Measurements from ENCODE around the gene ANKHD1. TPM values are rescaled to one million over a fixed set of nuclear protein-coding genes. Genes with fewer than 3 reads are reported as not detected.

Gene ANKHD1
- total and polyA plus RNA-seq, 9 of the 15 experiments (the other 6 are each of a cell fraction or from before 2014, with no cell fraction given), result 38.9 to 138 (median 78.7) TPM

DNA sequence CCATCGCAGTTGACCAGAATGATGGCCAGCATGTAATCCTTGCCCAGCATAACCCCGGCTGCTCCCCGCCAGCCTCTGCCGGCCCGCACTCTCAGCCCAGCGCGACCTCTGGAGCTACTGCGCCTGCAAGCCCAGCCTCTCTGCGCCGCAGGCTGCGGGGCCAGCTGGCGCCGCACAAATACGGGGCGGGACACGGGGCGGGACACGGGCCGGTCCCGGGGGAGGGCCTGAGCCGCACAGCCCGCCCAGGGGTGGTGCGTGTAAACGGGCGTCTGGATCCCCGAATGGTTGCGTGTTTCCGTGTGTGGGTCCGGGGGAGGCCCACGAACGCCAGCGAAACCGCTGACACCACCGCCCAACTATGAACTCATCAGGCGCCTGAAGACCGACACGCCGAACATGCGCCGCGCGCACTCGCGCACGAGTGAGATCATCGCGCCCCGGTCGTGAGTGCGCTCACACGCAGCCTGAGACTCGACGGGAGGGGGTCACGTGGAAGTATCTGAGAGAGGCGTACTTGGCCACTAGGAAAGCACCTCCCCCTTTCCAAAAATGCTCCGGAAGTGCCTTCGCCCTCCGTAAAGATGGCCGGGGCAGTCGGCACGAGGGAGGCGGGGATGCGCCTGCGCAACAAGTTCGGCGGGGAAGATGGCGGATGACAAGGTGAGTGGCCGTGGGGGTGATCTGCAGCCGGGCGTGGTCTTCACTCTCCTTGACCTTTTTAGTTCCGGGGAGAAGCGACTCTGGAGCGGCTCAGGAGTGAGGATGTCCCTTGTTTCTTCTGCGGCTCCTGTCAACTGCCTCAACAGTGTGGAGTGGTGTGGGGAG, 162.8 kb downstream of the ANKHD1 start, which contains the start of the genes APBB3 and SLC35A4 (continued):
- TF ChIP-seq, protein P1, sequence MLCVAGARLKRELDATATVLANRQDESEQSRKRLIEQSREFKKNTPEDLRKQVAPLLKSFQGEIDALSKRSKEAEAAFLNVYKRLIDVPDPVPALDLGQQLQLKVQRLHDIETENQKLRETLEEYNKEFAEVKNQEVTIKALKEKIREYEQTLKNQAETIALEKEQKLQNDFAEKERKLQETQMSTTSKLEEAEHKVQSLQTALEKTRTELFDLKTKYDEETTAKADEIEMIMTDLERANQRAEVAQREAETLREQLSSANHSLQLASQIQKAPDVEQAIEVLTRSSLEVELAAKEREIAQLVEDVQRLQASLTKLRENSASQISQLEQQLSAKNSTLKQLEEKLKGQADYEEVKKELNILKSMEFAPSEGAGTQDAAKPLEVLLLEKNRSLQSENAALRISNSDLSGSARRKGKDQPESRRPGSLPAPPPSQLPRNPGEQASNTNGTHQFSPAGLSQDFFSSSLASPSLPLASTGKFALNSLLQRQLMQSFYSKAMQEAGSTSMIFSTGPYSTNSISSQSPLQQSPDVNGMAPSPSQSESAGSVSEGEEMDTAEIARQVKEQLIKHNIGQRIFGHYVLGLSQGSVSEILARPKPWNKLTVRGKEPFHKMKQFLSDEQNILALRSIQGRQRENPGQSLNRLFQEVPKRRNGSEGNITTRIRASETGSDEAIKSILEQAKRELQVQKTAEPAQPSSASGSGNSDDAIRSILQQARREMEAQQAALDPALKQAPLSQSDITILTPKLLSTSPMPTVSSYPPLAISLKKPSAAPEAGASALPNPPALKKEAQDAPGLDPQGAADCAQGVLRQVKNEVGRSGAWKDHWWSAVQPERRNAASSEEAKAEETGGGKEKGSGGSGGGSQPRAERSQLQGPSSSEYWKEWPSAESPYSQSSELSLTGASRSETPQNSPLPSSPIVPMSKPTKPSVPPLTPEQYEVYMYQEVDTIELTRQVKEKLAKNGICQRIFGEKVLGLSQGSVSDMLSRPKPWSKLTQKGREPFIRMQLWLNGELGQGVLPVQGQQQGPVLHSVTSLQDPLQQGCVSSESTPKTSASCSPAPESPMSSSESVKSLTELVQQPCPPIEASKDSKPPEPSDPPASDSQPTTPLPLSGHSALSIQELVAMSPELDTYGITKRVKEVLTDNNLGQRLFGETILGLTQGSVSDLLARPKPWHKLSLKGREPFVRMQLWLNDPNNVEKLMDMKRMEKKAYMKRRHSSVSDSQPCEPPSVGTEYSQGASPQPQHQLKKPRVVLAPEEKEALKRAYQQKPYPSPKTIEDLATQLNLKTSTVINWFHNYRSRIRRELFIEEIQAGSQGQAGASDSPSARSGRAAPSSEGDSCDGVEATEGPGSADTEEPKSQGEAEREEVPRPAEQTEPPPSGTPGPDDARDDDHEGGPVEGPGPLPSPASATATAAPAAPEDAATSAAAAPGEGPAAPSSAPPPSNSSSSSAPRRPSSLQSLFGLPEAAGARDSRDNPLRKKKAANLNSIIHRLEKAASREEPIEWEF (CRISPR knock-in tag; IDR thresholded peaks at IDR 0.05), result no peak
- TF ChIP-seq, protein P2, sequence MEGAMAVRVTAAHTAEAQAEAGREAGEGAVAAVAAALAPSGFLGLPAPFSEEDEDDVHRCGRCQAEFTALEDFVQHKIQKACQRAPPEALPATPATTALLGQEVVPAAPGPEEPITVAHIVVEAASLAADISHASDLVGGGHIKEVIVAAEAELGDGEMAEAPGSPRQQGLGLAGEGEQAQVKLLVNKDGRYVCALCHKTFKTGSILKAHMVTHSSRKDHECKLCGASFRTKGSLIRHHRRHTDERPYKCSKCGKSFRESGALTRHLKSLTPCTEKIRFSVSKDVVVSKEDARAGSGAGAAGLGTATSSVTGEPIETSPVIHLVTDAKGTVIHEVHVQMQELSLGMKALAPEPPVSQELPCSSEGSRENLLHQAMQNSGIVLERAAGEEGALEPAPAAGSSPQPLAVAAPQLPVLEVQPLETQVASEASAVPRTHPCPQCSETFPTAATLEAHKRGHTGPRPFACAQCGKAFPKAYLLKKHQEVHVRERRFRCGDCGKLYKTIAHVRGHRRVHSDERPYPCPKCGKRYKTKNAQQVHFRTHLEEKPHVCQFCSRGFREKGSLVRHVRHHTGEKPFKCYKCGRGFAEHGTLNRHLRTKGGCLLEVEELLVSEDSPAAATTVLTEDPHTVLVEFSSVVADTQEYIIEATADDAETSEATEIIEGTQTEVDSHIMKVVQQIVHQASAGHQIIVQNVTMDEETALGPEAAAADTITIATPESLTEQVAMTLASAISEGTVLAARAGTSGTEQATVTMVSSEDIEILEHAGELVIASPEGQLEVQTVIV (CRISPR knock-in tag; IDR thresholded peaks at IDR 0.05; ENCODE audit: borderline replicate concordance), result no peak
- TF ChIP-seq, protein P3, sequence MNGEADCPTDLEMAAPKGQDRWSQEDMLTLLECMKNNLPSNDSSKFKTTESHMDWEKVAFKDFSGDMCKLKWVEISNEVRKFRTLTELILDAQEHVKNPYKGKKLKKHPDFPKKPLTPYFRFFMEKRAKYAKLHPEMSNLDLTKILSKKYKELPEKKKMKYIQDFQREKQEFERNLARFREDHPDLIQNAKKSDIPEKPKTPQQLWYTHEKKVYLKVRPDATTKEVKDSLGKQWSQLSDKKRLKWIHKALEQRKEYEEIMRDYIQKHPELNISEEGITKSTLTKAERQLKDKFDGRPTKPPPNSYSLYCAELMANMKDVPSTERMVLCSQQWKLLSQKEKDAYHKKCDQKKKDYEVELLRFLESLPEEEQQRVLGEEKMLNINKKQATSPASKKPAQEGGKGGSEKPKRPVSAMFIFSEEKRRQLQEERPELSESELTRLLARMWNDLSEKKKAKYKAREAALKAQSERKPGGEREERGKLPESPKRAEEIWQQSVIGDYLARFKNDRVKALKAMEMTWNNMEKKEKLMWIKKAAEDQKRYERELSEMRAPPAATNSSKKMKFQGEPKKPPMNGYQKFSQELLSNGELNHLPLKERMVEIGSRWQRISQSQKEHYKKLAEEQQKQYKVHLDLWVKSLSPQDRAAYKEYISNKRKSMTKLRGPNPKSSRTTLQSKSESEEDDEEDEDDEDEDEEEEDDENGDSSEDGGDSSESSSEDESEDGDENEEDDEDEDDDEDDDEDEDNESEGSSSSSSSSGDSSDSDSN (IDR thresholded peaks at IDR 0.05; ENCODE audit: borderline replicate concordance in 1 of 2, low read depth in 2 of 2, low read length in 2 of 2), result peak in 1 of 2 experiments; percentile 33; a peak in 1 of 4 replicates
- TF ChIP-seq ZFPM2 (CRISPR knock-in tag; IDR thresholded peaks at IDR 0.05) (no peak), ZNF431 (CRISPR knock-in tag; IDR thresholded peaks at IDR 0.05) (peak; percentile 35), ZFP1 (CRISPR knock-in tag; IDR thresholded peaks at IDR 0.05) (no peak)
- TF ChIP-seq, protein P4, sequence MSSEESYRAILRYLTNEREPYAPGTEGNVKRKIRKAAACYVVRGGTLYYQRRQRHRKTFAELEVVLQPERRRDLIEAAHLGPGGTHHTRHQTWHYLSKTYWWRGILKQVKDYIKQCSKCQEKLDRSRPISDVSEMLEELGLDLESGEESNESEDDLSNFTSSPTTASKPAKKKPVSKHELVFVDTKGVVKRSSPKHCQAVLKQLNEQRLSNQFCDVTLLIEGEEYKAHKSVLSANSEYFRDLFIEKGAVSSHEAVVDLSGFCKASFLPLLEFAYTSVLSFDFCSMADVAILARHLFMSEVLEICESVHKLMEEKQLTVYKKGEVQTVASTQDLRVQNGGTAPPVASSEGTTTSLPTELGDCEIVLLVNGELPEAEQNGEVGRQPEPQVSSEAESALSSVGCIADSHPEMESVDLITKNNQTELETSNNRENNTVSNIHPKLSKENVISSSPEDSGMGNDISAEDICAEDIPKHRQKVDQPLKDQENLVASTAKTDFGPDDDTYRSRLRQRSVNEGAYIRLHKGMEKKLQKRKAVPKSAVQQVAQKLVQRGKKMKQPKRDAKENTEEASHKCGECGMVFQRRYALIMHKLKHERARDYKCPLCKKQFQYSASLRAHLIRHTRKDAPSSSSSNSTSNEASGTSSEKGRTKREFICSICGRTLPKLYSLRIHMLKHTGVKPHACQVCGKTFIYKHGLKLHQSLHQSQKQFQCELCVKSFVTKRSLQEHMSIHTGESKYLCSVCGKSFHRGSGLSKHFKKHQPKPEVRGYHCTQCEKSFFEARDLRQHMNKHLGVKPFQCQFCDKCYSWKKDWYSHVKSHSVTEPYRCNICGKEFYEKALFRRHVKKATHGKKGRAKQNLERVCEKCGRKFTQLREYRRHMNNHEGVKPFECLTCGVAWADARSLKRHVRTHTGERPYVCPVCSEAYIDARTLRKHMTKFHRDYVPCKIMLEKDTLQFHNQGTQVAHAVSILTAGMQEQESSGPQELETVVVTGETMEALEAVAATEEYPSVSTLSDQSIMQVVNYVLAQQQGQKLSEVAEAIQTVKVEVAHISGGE (CRISPR knock-in tag; IDR thresholded peaks at IDR 0.05), result peak in 1 of 3 experiments; percentile 72; a peak in 2 of 6 replicates
- TF ChIP-seq, protein P5, sequence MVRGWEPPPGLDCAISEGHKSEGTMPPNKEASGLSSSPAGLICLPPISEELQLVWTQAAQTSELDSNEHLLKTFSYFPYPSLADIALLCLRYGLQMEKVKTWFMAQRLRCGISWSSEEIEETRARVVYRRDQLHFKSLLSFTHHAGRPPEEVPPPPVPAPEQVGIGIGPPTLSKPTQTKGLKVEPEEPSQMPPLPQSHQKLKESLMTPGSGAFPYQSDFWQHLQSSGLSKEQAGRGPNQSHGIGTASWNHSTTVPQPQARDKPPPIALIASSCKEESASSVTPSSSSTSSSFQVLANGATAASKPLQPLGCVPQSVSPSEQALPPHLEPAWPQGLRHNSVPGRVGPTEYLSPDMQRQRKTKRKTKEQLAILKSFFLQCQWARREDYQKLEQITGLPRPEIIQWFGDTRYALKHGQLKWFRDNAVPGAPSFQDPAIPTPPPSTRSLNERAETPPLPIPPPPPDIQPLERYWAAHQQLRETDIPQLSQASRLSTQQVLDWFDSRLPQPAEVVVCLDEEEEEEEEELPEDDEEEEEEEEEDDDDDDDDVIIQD (CRISPR knock-in tag; IDR thresholded peaks at IDR 0.05), result no peak
